T-cell (primary cell): ENCODE results near the gene ZNF786. TPM values are rescaled to one million over a fixed set of nuclear protein-coding genes. Genes with fewer than 3 reads are reported as not detected.

Source experiments
- ATAC-seq, 4 experiments: fragments of 200-7000 bp in 3 of 4; fragments of 150-1000 bp in 1 of 4; cut with Tn5 transposase; replicated peaks in 1 of 4; 1 replicate in 3 of 4; 2 replicates in 1 of 4; pipeline ENCODE4 v1.10.0; 2021; ENCODE audit warnings: moderate library complexity in 3 of 4, mild to moderate bottlenecking in 2 of 4, moderate number of reproducible peaks in 1 of 4
- CTCF ChIA-PET, 2 donors: fragments of 300-600 bp; sonication (Branson Sonifier 250); formaldehyde crosslinking; loops; one replicate each; lab custom pipeline; 2022; ENCODE audit warnings: antibody characterized with exemption in 2 of 2; lab: Charles Lee
- POLR2A ChIA-PET, 2 donors: fragments of 300-600 bp; sonication (Branson Sonifier 250); formaldehyde crosslinking; loops; one replicate each; lab custom pipeline; 2022; ENCODE audit warnings: antibody characterized with exemption in 2 of 2; lab: Charles Lee
- DNase-seq, 35 experiments: peaks; one replicate each; pipeline versions ENCODE4 v3.0.0 to v3.0.0-alpha.2; 2013 to 2023
- H3K27ac ChIP-seq: one replicate; pipeline ENCODE4 v1.5.1; 2013; ENCODE audit warnings: low read length
- H3K27me3 ChIP-seq, 2 experiments: replicated peaks in 1 of 2; 1 replicate in 1 of 2; 2 replicates in 1 of 2; pipeline versions ENCODE4 v1.6.1 to v1.7.0; 2013; ENCODE audit warnings: low read length in 1 of 2, mixed read lengths in 1 of 2; ENCODE audit not compliant: control insufficient read depth in 2 of 2, insufficient read depth in 2 of 2; ENCODE audit errors: extremely low read depth in 1 of 2
- H3K36me3 ChIP-seq, 2 donors: 1 replicate in 1 of 2; 2 replicates in 1 of 2; pipeline versions ENCODE4 v1.6.1 to v1.7.0; 2013; ENCODE audit warnings: low read length in 1 of 2; ENCODE audit not compliant: control insufficient read depth in 2 of 2, insufficient read depth in 1 of 2; ENCODE audit errors: extremely low read depth in 1 of 2
- H3K4me1 ChIP-seq, 2 experiments: 1 replicate in 1 of 2; 2 replicates in 1 of 2; pipeline versions ENCODE4 v1.6.1 to v1.7.0; 2013; ENCODE audit warnings: low read length in 2 of 2, mixed read lengths in 1 of 2; ENCODE audit not compliant: insufficient read depth in 2 of 2, control insufficient read depth in 1 of 2; ENCODE audit errors: extremely low read depth in 1 of 2
- H3K4me3 ChIP-seq, 2 donors: 1 replicate in 1 of 2; 2 replicates in 1 of 2; pipeline versions ENCODE4 v1.5.1 to v1.7.0; 2013; ENCODE audit warnings: mild to moderate bottlenecking in 2 of 2, low read length in 1 of 2, moderate library complexity in 1 of 2; ENCODE audit not compliant: control insufficient read depth in 1 of 2; ENCODE audit errors: extremely low read depth in 1 of 2
- H3K9me3 ChIP-seq: 2 replicates; pipeline ENCODE4 v1.7.0; 2013
- H3K27ac Mint-ChIP-seq, 2 donors: one replicate each; pipeline ENCODE4 v1.8.0; 2020 to 2021; ENCODE audit warnings: mild to moderate bottlenecking in 2 of 2, mixed read lengths in 2 of 2
- H3K27me3 Mint-ChIP-seq, 2 donors: one replicate each; pipeline ENCODE4 v1.8.0; 2021 to 2022; ENCODE audit warnings: mixed read lengths in 2 of 2
- H3K36me3 Mint-ChIP-seq: one replicate; pipeline ENCODE4 v1.8.0; 2021; ENCODE audit warnings: mixed read lengths
- H3K4me1 Mint-ChIP-seq, 3 donors: one replicate each; pipeline ENCODE4 v1.8.0; 2020 to 2022; ENCODE audit warnings: mixed read lengths in 3 of 3, mild to moderate bottlenecking in 1 of 3
- H3K4me3 Mint-ChIP-seq, 3 donors: one replicate each; pipeline ENCODE4 v1.8.0; 2020 to 2022; ENCODE audit warnings: mild to moderate bottlenecking in 3 of 3, mixed read lengths in 3 of 3, moderate library complexity in 3 of 3
- H3K9me3 Mint-ChIP-seq, 3 donors: one replicate each; pipeline ENCODE4 v1.8.0; 2020 to 2022; ENCODE audit warnings: mixed read lengths in 3 of 3
- WGBS: methylation state at CpG from one replicate; pipeline ENCODE4 v1.1.5; 2013; ENCODE audit warnings: missing lambda C conversion rate; ENCODE audit not compliant: insufficient coverage; 5-methylcytosine and 5-hydroxymethylcytosine counted together
- total RNA-seq, 35 experiments: library from RNA in 6 of 35; stranded (reverse) in 6 of 35; fragments of 120-200 nt in 1 of 35; gene quantifications; one replicate each; pipeline versions ENCODE4 v1.2.1 to v1.2.4 and lab custom pipeline; 2013 to 2026

Gene ZNF786, protein sequence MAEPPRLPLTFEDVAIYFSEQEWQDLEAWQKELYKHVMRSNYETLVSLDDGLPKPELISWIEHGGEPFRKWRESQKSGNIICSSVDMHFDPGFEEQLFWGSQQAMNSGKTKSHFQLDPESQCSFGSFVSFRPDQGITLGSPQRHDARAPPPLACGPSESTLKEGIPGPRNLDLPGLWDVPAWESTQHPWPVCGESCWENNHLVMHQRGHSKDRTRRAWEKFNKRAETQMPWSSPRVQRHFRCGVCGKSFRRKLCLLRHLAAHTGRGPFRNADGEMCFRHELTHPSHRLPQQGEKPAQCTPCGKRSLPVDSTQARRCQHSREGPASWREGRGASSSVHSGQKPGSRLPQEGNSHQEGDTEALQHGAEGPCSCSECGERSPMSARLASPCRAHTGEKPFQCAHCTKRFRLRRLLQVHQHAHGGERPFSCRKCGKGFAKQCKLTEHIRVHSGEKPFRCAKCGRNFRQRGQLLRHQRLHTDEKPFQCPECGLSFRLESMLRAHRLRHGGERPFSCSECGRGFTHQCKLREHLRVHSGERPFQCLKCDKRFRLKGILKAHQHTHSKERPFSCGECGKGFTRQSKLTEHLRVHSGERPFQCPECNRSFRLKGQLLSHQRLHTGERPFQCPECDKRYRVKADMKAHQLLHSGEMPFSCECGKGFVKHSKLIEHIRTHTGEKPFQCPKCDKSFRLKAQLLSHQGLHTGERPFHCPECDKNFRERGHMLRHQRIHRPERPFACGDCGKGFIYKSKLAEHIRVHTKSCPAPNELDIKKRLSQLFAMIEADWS
- total RNA-seq = 10 to 100 TPM in 3 of 5 donors, 1 to 10 TPM in 2; 6.2 to 21.1 (median 18.8) TPM
- 11.9 TPM for total RNA-seq (2013)
- 10.6 to 37.4 (median 15.5) reads per million in 29 experiments for total RNA-seq (lab: John Stamatoyannopoulos, UW)

- POLR2A ChIA-PET = no interaction called here
These were observed at the start of gene ZNF786 for GRCh38 chr7:149090397-149091195. Gene ZNF786, minus strand, starts transcription at chr7:149090718. Its CDS starts 78 bp downstream, at chr7:149090640.

GRCh38 chr7:149136118-149136517 lies 45.6 kb upstream of the ZNF786 start:
- H3K27ac ChIP-seq = no peak overlapping the region
- 93% methylated on average over 4 of the region's 9 CpGs for WGBS
- Mint-ChIP-seq H3K4me3 (no peak overlapping the region), H3K4me1 (no peaks in the 10 kb centered on the region), H3K27me3 (no peaks in the 10 kb centered on the region), H3K27ac (no peak overlapping the region), H3K9me3 (peaks cover 0 to 2% (median 0%) of the 10 kb centered on the region in 3 donors), H3K36me3 (peaks cover 14% of the 10 kb centered on the region)
- POLR2A ChIA-PET = no interaction called here
- no peak overlapping the region for H3K4me3 ChIP-seq
- ATAC-seq (no peak), DNase-seq (no peak)
- no peaks in the 10 kb centered on the region for H3K36me3 ChIP-seq
- no peaks in the 10 kb centered on the region for H3K27me3 ChIP-seq
- no peaks in the 10 kb centered on the region for H3K9me3 ChIP-seq
- H3K4me1 ChIP-seq = no peaks in the 10 kb centered on the region
- CTCF ChIA-PET = no interaction called here

More at GRCh38 chr7:149090397-149091195, at the start of gene ZNF786:
- no peaks in the 10 kb centered on the region for H3K27me3 Mint-ChIP-seq
- peak within 1 kb of the TSS; percentile 97 to 99 (median 98) for H3K4me3 Mint-ChIP-seq
- H3K27ac ChIP-seq = peak within 1 kb of the TSS; percentile 79
- H3K36me3 ChIP-seq = no peaks in the 10 kb centered on the region
- H3K4me3 ChIP-seq = peak within 1 kb of the TSS; percentile 81 to 89
- H3K36me3 Mint-ChIP-seq = peaks cover 5% of the 10 kb centered on the region
- peaks cover 25 to 40% (median 28%) of the 10 kb centered on the region in 3 donors for H3K4me1 Mint-ChIP-seq
- DNase-seq (peak; percentile 80 to 96 (median 91)), ATAC-seq (peak; percentile 82 to 87 (median 86))
- CTCF ChIA-PET = interaction anchor here in 1 of 2 donors (0.6 to 1.0 kb wide), 2 partner anchors 25 to 85 kb away, joined by 3 to 5 read pairs; no protein-coding TSS in a partner anchor
- peaks cover 6 to 24% of the 10 kb centered on the region in 2 experiments for H3K4me1 ChIP-seq
- H3K9me3 Mint-ChIP-seq = peaks cover 0 to 2% (median 0%) of the 10 kb centered on the region in 3 donors
- WGBS = under 1% methylated on average over 72 of the region's 77 CpGs
- H3K9me3 ChIP-seq = no peaks in the 10 kb centered on the region
- H3K27ac Mint-ChIP-seq = peak within 1 kb of the TSS; percentile 100
- H3K27me3 ChIP-seq = no peaks in the 10 kb centered on the region

- no peaks in the 10 kb centered on the region for H3K27me3 Mint-ChIP-seq
- ATAC-seq = no peak
- ChIA-PET POLR2A (no interaction called here), CTCF (no interaction called here)
- Histone ChIP-seq H3K4me1 (peaks cover 0 to 2% of the 10 kb centered on the region in 2 experiments), H3K4me3 (no peak overlapping the region), H3K27ac (no peak overlapping the region), H3K27me3 (no peaks in the 10 kb centered on the region), H3K9me3 (no peaks in the 10 kb centered on the region), H3K36me3 (peaks cover 0 to 8% of the 10 kb centered on the region in 2 donors)
- no peak overlapping the region for H3K4me3 Mint-ChIP-seq
- peaks cover 4 to 10% (median 6%) of the 10 kb centered on the region in 3 donors for H3K9me3 Mint-ChIP-seq
- no peak overlapping the region for H3K27ac Mint-ChIP-seq
- no CpG with 5 or more reads among the region's 2 CpGs for WGBS
- peaks cover 22% of the 10 kb centered on the region for H3K36me3 Mint-ChIP-seq
- H3K4me1 Mint-ChIP-seq = peaks cover under 1 to 2% (median 1%) of the 10 kb centered on the region in 3 donors
- DNase-seq = no peak
These were observed 42.7 kb upstream of the ZNF786 start for GRCh38 chr7:149133028-149133710.

DNA sequence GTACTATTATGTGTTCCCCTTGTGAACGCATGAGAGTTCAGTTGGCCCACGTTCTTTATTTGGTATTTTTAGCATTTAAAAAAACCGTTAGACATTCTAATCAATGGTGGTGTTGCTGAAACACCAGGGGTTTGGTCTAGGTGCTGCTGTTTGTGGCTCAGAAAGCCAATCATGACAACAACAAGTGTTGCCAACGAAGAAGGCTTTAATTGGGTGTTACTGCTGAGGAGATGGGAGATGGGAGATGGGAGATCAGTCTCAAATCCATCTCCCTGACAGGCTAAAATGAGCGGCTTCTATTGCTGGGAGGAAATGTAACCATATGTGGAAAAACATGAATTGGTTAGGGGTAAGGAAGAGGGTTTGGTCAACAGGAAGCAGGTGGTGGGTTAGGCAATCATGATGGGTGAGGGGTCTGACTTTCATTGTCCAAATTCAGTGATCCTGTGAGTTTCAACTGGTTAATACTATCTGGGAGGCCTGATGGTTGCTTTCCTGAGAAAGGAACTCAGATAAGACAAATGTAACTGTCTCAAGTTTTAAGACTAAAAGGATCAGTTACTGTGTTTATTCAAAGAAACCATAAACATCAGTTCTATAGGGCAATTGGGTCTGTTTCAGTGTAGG lies 40.2 kb upstream of the ZNF786 start:
- peaks cover 4 to 10% (median 6%) of the 10 kb centered on the region in 3 donors for H3K9me3 Mint-ChIP-seq
- Histone ChIP-seq H3K4me3 (no peak overlapping the region), H3K36me3 (peaks cover 0 to 8% of the 10 kb centered on the region in 2 donors), H3K27me3 (peaks cover 0 to 2% of the 10 kb centered on the region in 2 experiments), H3K4me1 (peaks cover 2 to 9% of the 10 kb centered on the region in 2 experiments), H3K9me3 (no peaks in the 10 kb centered on the region), H3K27ac (no peak overlapping the region)
- H3K4me1 Mint-ChIP-seq = peaks cover 9 to 16% (median 10%) of the 10 kb centered on the region in 3 donors
- ChIA-PET CTCF (no interaction called here), POLR2A (no interaction called here)
- no peak overlapping the region for H3K4me3 Mint-ChIP-seq
- peak overlapping the region in 1 of 2 donors; percentile 16 for H3K27ac Mint-ChIP-seq
- WGBS = 96% methylated on average over 5 of the region's 5 CpGs
- no peaks in the 10 kb centered on the region for H3K27me3 Mint-ChIP-seq
- H3K36me3 Mint-ChIP-seq = peaks cover 22% of the 10 kb centered on the region
- DNase-seq (no peak), ATAC-seq (no peak)

DNA sequence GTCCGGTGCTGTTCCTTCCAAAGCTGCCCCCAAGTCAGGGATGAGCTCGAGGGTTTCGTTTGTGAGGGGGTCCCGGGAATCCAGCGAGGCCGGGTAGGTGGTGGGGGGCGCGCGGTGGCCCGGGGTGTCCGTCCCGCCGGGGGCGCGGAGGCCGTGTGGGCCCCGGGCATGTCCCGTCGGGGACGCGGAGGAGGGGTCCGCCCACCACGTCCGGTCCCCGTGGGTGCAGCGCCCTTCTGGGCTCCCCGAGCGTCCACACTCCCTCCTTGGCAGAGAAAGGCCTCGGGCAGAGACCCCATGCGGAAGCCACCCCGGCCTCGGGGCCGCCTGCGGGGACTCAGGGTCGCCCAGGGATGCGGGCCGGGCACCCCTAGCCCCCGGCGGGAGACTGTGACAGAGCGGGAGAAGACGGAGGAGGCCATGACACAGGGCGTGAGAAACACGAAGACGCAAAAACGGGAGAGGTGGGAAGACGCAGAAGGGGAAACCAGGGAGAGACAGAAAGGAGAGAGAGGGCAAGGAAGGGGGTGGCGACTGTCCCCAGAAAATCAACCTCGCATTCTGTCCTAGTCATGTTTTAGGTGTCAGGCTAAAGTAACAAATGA lies 36.2 kb upstream of the ZNF786 start:
- peak; percentile 46 to 63 (median 56) for ATAC-seq
- H3K36me3 Mint-ChIP-seq = peaks cover 13% of the 10 kb centered on the region
- under 1% methylated on average over 35 of the region's 48 CpGs for WGBS
- peak overlapping the region; percentile 99 to 100 for H3K27ac Mint-ChIP-seq
- peak overlapping the region; percentile 85 for H3K27ac ChIP-seq
- ChIA-PET CTCF (interaction anchor here (0.6 to 3.3 kb wide), 6 partner anchors 9 to 25 kb away, joined by 3 to 27 read pairs (median 4); partner anchors contain the start of gene ZNF398 (in 1 of the 2)), POLR2A (interaction anchor here (0.6 to 0.8 kb wide), 3 partner anchors 20 to 34 kb away, joined by 3 to 6 read pairs (median 3); partner anchors contain the start of gene ZNF398 (in 1 of the 2))
- DNase-seq = peak in 30 of 35 experiments; percentile 2 to 60 (median 28)
- peaks cover 6 to 13% of the 10 kb centered on the region in 2 experiments for H3K4me1 ChIP-seq
- peaks cover 20 to 29% (median 21%) of the 10 kb centered on the region in 3 donors for H3K4me1 Mint-ChIP-seq
- H3K9me3 ChIP-seq = no peaks in the 10 kb centered on the region
- H3K4me3 ChIP-seq = peak overlapping the region; percentile 92 to 95
- peaks cover 0 to 8% of the 10 kb centered on the region in 2 donors for H3K36me3 ChIP-seq
- peak overlapping the region; percentile 95 to 100 (median 100) for H3K4me3 Mint-ChIP-seq
- peaks cover 4 to 10% (median 6%) of the 10 kb centered on the region in 3 donors for H3K9me3 Mint-ChIP-seq
- H3K27me3 Mint-ChIP-seq = no peaks in the 10 kb centered on the region
- peaks cover 0 to 2% of the 10 kb centered on the region in 2 experiments for H3K27me3 ChIP-seq
